Measurements from ENCODE around the gene RPL3. TPM values are rescaled to one million over a fixed set of nuclear protein-coding genes. Genes with fewer than 3 reads are reported as not detected.
"Not testable (repeated sequence)": the region's sequence is repeated elsewhere in the genome, so short reads cannot be mapped to it uniquely, and the experiment has no call there.

Gene RPL3
- polyA plus RNA-seq, 1 experiment = 4,772 TPM

- POLR2A ChIA-PET = no interaction called here
- CTCF ChIA-PET = interaction anchor here (0.6 to 0.8 kb wide), 2 partner anchors 13 to 154 kb away, joined by 3 to 4 read pairs; no protein-coding TSS in a partner anchor
- DNase-seq (ENCODE audit: low read depth) = no peak
- no peak for TF ChIP-seq CTCF (IDR thresholded peaks at IDR 0.05; ENCODE audit: insufficient read depth, low read depth, low read length)
- Histone ChIP-seq H3K27me3 (ENCODE audit: control insufficient read depth, insufficient read depth, low read length) (no peaks in the 10 kb centered on the region), H3K4me3 (ENCODE audit: low read depth, low read length) (no peak overlapping the region), H3K36me3 (ENCODE audit: control insufficient read depth, insufficient read depth, low read length) (peaks cover 3% of the 10 kb centered on the region; the same call in 1 of the 2 replicates)
Measured at GRCh38 chr22:39356464-39356863, 37.0 kb upstream of the RPL3 start.

- POLR2A ChIA-PET; H3K27me3 ChIP-seq (ENCODE audit: control insufficient read depth, insufficient read depth, low read length); H3K4me3 ChIP-seq (ENCODE audit: low read depth, low read length); H3K36me3 ChIP-seq (ENCODE audit: control insufficient read depth, insufficient read depth, low read length); DNase-seq (ENCODE audit: low read depth): not testable (repeated sequence)
- CTCF ChIA-PET = interaction anchor here (0.6 to 0.9 kb wide), 4 partner anchors 12 to 173 kb away, joined by 3 to 5 read pairs (median 4); no protein-coding TSS in a partner anchor
Measured at GRCh38 chr22:39355805-39356204, 36.4 kb upstream of the RPL3 start.

- POLR2A ChIA-PET = no interaction called here
- CTCF ChIA-PET = interaction anchor here (0.8 to 0.9 kb wide), 4 partner anchors 9 to 184 kb away, joined by 3 to 5 read pairs (median 4); no protein-coding TSS in a partner anchor
- DNase-seq (ENCODE audit: low read depth) = no peak
- Histone ChIP-seq H3K27me3 (ENCODE audit: control insufficient read depth, insufficient read depth, low read length) (no peaks in the 10 kb centered on the region), H3K4me3 (ENCODE audit: low read depth, low read length) (no peak overlapping the region), H3K36me3 (ENCODE audit: control insufficient read depth, insufficient read depth, low read length) (peaks cover 3% of the 10 kb centered on the region; the same call in 1 of the 2 replicates)
- no peak for TF ChIP-seq CTCF (IDR thresholded peaks at IDR 0.05; ENCODE audit: insufficient read depth, low read depth, low read length)
Measured at GRCh38 chr22:39355080-39355479, 35.7 kb upstream of the RPL3 start.

GRCh38 chr22:39353346-39353745 lies 33.9 kb upstream of the RPL3 start:
- no peaks in the 10 kb centered on the region for H3K36me3 ChIP-seq (ENCODE audit: control insufficient read depth, insufficient read depth, low read length)
- H3K4me3 ChIP-seq (ENCODE audit: low read depth, low read length) = no peak overlapping the region
- no peaks in the 10 kb centered on the region for H3K27me3 ChIP-seq (ENCODE audit: control insufficient read depth, insufficient read depth, low read length)
- no peak for TF ChIP-seq CTCF (IDR thresholded peaks at IDR 0.05; ENCODE audit: insufficient read depth, low read depth, low read length)
- POLR2A ChIA-PET = no interaction called here
- CTCF ChIA-PET = interaction anchor here (1.4 to 1.6 kb wide), 2 partner anchors 10 to 13 kb away, joined by 3 to 12 read pairs; no protein-coding TSS in a partner anchor
- DNase-seq (ENCODE audit: low read depth) = no peak

- TF ChIP-seq CTCF (IDR thresholded peaks at IDR 0.05; ENCODE audit: insufficient read depth, low read depth, low read length) = no peak
- Histone ChIP-seq H3K27me3 (ENCODE audit: control insufficient read depth, insufficient read depth, low read length) (no peaks in the 10 kb centered on the region), H3K4me3 (ENCODE audit: low read depth, low read length) (no peak overlapping the region), H3K36me3 (ENCODE audit: control insufficient read depth, insufficient read depth, low read length) (no peaks in the 10 kb centered on the region)
- CTCF ChIA-PET = interaction anchor here (1.6 to 2.4 kb wide), 3 partner anchors 10 to 36 kb away, joined by 6 to 11 read pairs (median 7); no protein-coding TSS in a partner anchor
- DNase-seq (ENCODE audit: low read depth) = no peak
- POLR2A ChIA-PET = no interaction called here
Measured at GRCh38 chr22:39352306-39352891, 33.0 kb upstream of the RPL3 start.
